GM18507 (cell line): ENCODE measurements around the gene WASHC2A.
"Not testable (repeated sequence)": the region's sequence is repeated elsewhere in the genome, so short reads cannot be mapped to it uniquely, and the experiment has no call there.

Source experiments
- DNase-seq: peaks from one replicate; pipeline ENCODE4 v3.0.0; 2011; ENCODE audit warnings: low read depth; ENCODE audit not compliant: insufficient read length; ENCODE audit errors: extremely low spot score
- FAIRE-seq: peaks from 2 replicates; lab custom pipeline; 2011; peaks lifted over from hg19 to GRCh38; lab: Jason Lieb, UNC

WASHC2A gene

GRCh38 chr10:50132841-50133240 is 65.1 kb downstream of the WASHC2A start:
- not testable (repeated sequence) for FAIRE-seq, DNase-seq

GRCh38 chr10:50143512-50144174 is 75.9 kb downstream of the WASHC2A start:
- FAIRE-seq, DNase-seq: not testable (repeated sequence)

GRCh38 chr10:50145575-50145974 is 77.8 kb downstream of the WASHC2A start:
- not testable (repeated sequence) for FAIRE-seq

GRCh38 chr10:50152792-50153272 is 85.1 kb downstream of the WASHC2A start:
- no peak for FAIRE-seq
- DNase-seq, result no peak

More at GRCh38 chr10:50145575-50145974, 77.8 kb downstream of the WASHC2A start:
- DNase-seq, result not testable (repeated sequence)

GRCh38 chr10:50157868-50158267 is 90.1 kb downstream of the WASHC2A start:
- DNase-seq, FAIRE-seq: not testable (repeated sequence)

GRCh38 chr10:50159856-50160255 is 92.1 kb downstream of the WASHC2A start:
- not testable (repeated sequence) for DNase-seq, FAIRE-seq

GRCh38 chr10:50165038-50165437 is 97.3 kb downstream of the WASHC2A start:
- FAIRE-seq, DNase-seq: not testable (repeated sequence)

- not testable (repeated sequence) for FAIRE-seq, DNase-seq
Observed at GRCh38 chr10:50167833-50168232, 100.1 kb downstream of the WASHC2A start.

GRCh38 chr10:50169506-50169905 is 101.8 kb downstream of the WASHC2A start:
- FAIRE-seq, DNase-seq: not testable (repeated sequence)

- not testable (repeated sequence) for DNase-seq, FAIRE-seq
Observed at GRCh38 chr10:50174788-50175525, 107.2 kb downstream of the WASHC2A start.
